Colonic mucosa (tissue), 4 donors: ENCODE data around the gene SLIT3. TPM values are rescaled to one million over a fixed set of nuclear protein-coding genes. Genes with fewer than 3 reads are reported as not detected.

Experiments used
- DNase-seq: peaks from one replicate; pipeline ENCODE4 v3.0.0-alpha.2; 2020
- H3K27ac ChIP-seq: fragments of 200-600 bp; one replicate; pipeline ENCODE4 v1.8.0; 2021
- H3K27me3 ChIP-seq: fragments of 200-600 bp; one replicate; pipeline ENCODE4 v1.8.0; 2021
- H3K36me3 ChIP-seq: fragments of 200-600 bp; one replicate; pipeline ENCODE4 v1.8.0; 2021
- H3K4me1 ChIP-seq: fragments of 200-600 bp; one replicate; pipeline ENCODE4 v1.8.0; 2021; ENCODE audit warnings: mild to moderate bottlenecking
- H3K4me3 ChIP-seq: fragments of 200-600 bp; one replicate; pipeline ENCODE4 v1.8.0; 2021
- H3K9ac ChIP-seq, 2 donors: one replicate each; pipeline ENCODE4 v1.7.0; 2013; ENCODE audit warnings: control low read depth in 2 of 2, low read depth in 2 of 2, low read length in 2 of 2
- H3K9me3 ChIP-seq: fragments of 200-600 bp; one replicate; pipeline ENCODE4 v1.8.0; 2021
- CTCF ChIP-seq: fragments of 200-600 bp; IDR thresholded peaks from one replicate; pipeline ENCODE4 v1.8.0; 2022; ENCODE audit warnings: antibody characterized with exemption, mild to moderate bottlenecking
- intact Hi-C: fragments of 100-400 bp; cut with DNase I; formaldehyde crosslinking; loops from one replicate; pipeline ENCODE4 v1.14.1; 2022
- total RNA-seq, 2 donors: library from RNA; stranded (reverse); fragmentation: NEBNext Ultra II Directional in 1 of 2; extraction: Animal tissue kit (Norgen Biotek cat#: 25700) in 1 of 2; gene quantifications; one replicate each; pipeline ENCODE4 v1.2.1, GENCODE V29; 2021
- donor health status: healthy.
- donor health status: DM: no; HTN: no; CAD: no.
- donor health status: DM: no; HTN: no; CAD: no.

The SLIT3 gene
- total RNA-seq, 2 donors from 2014 or later: 3.4 to 7.6 TPM

GRCh38 chr5:168847511-168848073, 453.3 kb downstream of the SLIT3 start:
- no peak overlapping the region for H3K9ac ChIP-seq
- TF ChIP-seq CTCF: no peak

GRCh38 chr5:168844922-168845296, 456.0 kb downstream of the SLIT3 start:
- Histone ChIP-seq H3K27me3 (no peaks in the 10 kb centered on the region), H3K36me3 (no peaks in the 10 kb centered on the region), H3K4me1 (no peaks in the 10 kb centered on the region), H3K4me3 (no peak overlapping the region), H3K9me3 (no peaks in the 10 kb centered on the region), H3K27ac (no peak overlapping the region), H3K9ac (no peak overlapping the region)
- intact Hi-C loops: no loop called here
- no peak for TF ChIP-seq CTCF
- no peak for DNase-seq

More at GRCh38 chr5:168847511-168848073, 453.3 kb downstream of the SLIT3 start:
- Histone ChIP-seq H3K27ac (no peak overlapping the region), H3K4me1 (no peaks in the 10 kb centered on the region), H3K9me3 (no peaks in the 10 kb centered on the region), H3K27me3 (no peaks in the 10 kb centered on the region), H3K36me3 (no peaks in the 10 kb centered on the region), H3K4me3 (no peak overlapping the region)
- DNase-seq: no peak
- intact Hi-C loops: no loop called here

- intact Hi-C loops: no loop called here
- Histone ChIP-seq H3K4me3 (no peak overlapping the region), H3K27me3 (no peaks in the 10 kb centered on the region), H3K36me3 (no peaks in the 10 kb centered on the region), H3K4me1 (no peaks in the 10 kb centered on the region), H3K27ac (no peak overlapping the region), H3K9ac (no peak overlapping the region), H3K9me3 (no peaks in the 10 kb centered on the region)
- no peak for DNase-seq
- TF ChIP-seq CTCF: no peak
Measured at GRCh38 chr5:168844016-168844921, 456.7 kb downstream of the SLIT3 start.

- H3K27ac ChIP-seq: no peak overlapping the region
- no peak for DNase-seq
- intact Hi-C loops: no loop called here
Measured at GRCh38 chr5:168843277-168844015, 457.5 kb downstream of the SLIT3 start.

More at GRCh38 chr5:168843277-168844015, 457.5 kb downstream of the SLIT3 start:
- Histone ChIP-seq H3K36me3 (no peaks in the 10 kb centered on the region), H3K9ac (no peak overlapping the region), H3K27me3 (no peaks in the 10 kb centered on the region), H3K4me1 (no peaks in the 10 kb centered on the region), H3K4me3 (no peak overlapping the region), H3K9me3 (no peaks in the 10 kb centered on the region)
- TF ChIP-seq CTCF: no peak
